Activated CD4-positive, alpha-beta T cell treated with anti-CD3 and anti-CD28 coated beads for 48 hours (primary cell): ENCODE data around the gene ZNF33A.
"Not testable (repeated sequence)": the region's sequence is repeated elsewhere in the genome, so short reads cannot be mapped to it uniquely, and the experiment has no call there.

Source experiments
- DNase-seq: peaks from one replicate; pipeline ENCODE4 v3.0.0-alpha.2; 2020

ZNF33A gene

DNA sequence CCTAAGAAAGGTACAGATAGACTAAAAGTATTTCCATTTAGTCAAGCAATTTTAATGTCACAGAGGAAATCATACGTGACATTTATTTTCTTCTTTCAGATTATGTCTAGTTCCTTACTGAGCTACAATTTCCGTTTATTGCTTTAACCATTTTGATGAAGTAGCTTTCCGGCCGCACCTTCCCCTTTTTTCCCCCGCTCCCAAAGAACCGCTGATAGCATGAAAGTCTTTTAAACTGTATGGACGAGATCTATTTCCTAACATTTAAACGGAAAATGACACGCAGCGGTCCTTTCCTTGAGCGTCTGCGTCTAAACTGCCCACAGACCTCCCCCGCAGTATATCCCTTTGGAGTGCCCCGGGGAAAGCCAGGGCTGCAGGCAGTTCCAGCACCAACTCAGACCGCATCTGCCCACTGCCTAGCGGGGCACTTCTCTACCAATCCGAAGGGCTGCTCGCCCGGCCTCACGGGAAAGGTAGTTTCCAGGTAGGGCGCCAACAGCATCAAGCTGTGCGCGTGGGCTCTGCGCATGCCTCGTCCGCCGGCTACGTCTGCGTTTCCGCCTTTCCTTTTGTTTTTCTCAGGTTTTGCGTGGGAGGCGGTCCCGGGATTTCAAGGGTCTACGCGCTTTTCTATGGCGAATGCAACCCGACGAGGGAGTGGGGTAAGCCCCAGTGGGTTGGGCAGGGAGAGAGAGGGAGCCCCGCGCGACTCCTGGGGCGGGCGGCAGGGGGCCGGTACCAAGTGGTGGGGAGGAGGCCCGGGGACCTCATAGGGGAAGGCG, at the start of gene ZNF33A:
ZNF33A (plus strand) TSS at position 557 of the 785 bp plus-strand sequence. CDS start 1,667 bp downstream, outside the sequence.
- peak; percentile 93 for DNase-seq

DNA sequence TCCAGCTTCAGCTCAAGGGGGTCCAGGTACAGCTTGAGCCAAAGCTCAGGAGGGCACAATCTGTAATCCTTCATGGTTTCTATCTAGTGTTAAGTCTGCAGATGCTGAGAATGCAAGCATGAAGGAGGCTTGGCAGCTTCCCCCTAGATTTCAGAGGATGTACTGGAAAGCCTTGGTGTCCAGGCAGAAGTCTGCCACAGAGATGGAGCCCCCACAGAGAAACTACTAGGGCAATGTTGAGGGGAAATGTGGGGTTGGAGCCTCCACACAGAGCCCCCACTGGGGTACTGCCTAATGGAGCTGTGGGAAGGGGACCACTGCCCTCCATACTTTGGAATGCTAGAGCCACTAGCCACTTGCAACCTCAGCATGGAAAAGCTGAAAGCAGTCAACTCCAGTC, 45.5 kb upstream of the ZNF33A start:
- no peak for DNase-seq

DNA sequence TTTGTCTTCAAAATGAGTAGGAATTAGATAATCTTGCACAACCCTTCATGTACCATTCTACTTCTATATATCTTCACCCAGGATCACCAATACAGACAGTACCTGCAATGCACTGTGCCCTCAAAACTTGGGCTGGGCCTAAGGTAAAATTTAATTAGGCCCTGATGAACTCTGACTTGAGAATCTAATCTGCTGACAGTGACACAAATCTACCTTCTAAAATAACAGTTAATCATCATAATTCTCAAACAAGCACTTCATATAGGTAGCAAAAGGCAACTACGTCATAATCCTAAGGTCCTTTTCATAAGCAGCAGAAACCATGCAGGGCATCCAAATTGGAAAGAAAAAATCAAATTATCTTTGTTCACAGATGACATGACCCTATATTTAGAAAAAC, 38.1 kb upstream of the ZNF33A start:
- DNase-seq = no peak

DNA sequence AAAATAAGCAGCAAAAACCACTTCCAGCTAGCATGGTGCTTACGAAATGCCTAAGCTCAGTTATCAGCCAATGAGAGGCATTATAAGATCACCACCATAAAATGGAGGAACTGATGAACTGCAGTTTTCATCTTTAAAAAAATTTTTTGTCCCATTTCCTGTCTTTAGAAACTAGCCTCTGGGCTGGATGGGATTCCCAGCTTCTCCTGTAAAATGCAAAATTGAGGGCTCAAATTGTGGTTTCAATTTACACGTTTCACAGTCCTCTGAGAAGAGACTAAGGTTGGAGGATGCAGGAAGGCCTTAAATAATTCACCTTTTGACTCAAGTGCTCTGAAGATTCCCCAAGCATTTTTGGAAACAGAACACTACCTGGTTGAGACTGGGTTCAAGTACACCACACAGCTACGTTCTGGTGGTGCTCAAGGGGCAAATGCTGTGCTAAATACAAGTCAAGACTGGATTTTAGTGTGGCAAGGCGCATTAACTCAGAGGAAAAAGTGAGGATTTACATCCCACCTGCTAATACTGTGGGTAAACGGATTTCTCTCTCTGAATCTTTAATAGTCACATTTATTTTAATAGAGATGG, 35.0 kb upstream of the ZNF33A start:
- no peak for DNase-seq

DNA sequence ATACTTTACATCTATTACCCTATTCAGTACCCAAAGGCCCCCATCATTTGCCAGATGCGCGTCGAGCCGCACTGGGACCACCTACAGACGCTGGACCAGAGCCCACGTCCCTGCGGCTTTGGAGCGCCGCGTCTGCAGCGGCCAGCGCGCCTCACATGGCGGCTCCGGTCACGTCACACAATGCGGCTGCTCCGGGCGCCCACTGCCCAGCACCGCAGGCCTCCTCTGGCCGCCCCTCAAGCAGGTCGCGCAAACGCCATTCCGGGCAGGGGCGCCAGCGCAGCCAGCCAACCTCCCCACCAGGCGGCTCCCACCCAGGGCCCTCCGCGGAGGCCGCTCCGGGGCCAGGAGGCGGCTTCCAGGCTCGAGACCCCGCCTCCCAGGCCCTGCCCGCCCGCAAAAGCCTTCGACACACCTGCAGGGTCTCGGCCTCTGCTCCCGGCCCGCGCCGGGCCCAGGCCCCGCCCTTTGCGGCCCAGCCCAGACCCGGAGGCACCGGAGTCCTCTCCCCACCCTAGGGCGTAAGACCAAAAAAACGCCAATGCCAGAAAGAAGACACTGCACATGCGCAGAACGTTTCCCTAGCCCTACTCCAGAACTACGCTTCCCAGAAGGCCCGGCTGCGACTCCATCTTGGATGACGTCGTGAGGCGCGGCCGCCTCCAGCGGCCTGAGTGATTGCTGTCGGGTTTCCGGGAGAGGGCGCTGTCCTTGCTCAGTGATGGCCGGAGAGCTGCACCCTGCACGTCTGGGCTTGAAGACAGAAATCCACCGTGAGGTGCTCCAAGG, 34.2 kb upstream of the ZNF33A start, which contains the start of gene ZNF25:
ZNF25 (minus strand) TSS at position 557 of the 789 bp plus-strand sequence. CDS start 4,925 bp downstream, outside the sequence.
- peak; percentile 97 for DNase-seq

DNA sequence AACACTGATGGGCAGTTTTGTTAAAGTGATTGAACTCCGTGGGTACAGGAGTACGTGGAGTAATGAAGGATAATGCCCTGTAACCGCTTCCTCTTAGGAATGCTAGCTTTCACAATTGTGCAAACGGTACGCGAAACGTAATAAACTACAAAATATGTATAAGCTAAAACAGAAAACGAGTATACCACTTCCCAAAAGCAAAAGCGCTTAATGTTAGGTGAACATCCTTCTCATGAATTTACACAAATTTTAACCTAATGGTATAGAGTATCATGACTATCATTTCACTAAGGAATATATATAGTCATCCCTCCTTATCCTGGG, 33.6 kb upstream of the ZNF33A start:
- DNase-seq = no peak

DNA sequence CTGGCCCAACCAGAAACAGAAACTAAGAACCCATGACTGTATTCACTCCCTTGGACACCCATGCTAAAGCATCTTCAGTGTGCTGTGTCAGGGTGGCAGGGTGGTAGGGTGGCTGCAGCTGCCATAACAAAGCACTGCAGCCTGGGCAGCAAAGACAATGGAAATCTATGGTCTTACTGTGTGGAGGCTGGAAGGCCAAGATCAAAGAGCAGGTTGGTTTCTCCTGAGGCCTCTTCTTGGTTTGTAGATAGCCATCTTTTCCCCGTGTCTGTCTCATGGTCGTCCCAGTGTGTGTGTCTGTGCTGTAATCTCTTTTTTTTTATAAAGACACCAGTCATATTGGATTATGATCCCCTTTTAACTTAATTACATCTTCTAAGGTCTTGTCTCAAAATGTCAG, 18.8 kb upstream of the ZNF33A start:
- DNase-seq = no peak

DNA sequence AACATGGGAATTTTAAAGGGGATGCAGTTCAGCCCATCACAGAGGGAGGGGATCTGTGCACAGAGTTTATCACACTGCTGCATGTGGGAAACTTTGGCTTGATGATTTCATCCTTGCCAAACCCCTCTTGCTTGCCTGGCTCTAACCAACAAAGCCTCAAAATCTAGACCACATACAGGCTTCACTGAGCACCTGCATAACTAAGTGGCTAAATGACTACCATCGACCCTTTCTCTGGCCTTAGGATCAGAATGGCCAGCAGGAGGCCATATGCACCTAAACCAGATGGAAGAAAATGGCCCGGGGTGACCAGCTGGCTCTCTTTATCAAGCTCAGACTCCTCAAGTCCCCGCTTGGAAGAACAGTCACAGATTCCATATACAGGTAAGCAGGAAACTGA, 18.4 kb upstream of the ZNF33A start:
- no peak for DNase-seq

DNA sequence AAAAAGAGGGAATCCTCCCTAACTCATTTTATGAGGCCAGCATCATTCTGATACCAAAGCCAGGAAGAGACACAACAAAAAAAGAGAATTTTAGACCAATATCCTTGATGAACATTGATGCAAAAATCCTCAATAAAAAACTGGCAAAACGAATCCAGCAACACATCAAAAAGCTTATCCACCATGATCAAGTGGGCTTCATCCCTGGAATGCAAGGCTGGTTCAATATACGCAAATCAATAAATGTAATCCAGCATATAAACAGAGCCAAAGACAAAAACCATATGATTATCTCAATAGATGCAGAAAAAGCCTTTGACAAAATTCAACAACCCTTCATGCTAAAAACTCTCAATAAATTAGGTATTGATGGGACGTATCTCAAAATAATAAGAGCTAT, 11.6 kb upstream of the ZNF33A start:
- not testable (repeated sequence) for DNase-seq

DNA sequence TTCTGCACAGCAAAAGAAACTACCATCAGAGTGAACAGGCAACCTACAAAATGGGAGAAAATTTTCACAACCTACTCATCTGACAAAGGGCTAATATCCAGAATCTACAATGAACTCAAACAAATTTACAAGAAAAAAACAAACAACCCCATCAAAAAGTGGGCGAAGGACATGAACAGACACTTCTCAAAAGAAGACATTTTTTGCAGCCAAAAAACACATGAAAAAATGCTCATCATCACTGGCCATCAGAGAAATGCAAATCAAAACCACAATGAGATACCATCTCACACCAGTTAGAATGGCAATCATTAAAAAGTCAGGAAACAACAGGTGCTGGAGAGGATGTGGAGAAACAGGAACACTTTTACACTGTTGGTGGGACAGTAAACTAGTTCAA, 10.0 kb upstream of the ZNF33A start:
- not testable (repeated sequence) for DNase-seq

DNA sequence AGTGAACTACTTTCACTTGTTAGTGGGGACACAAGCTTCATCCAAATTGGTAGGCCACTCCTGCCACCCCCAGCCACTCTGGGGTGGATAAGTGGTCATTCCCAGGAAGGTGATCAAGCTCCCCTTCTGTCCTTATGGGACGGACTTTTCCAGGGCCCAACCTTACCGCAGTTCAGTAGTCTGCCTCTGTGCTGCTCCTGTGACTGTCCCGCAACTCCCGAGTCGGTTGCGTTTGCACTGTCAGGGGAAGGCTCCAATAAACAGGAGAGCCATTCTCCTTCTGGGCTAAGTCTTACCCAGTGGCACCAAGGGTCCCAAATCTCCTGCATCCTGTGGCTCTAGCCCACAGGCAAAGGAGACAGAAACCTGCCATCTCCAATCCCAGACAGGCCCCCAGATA, 7.4 kb upstream of the ZNF33A start:
- no peak for DNase-seq

DNA sequence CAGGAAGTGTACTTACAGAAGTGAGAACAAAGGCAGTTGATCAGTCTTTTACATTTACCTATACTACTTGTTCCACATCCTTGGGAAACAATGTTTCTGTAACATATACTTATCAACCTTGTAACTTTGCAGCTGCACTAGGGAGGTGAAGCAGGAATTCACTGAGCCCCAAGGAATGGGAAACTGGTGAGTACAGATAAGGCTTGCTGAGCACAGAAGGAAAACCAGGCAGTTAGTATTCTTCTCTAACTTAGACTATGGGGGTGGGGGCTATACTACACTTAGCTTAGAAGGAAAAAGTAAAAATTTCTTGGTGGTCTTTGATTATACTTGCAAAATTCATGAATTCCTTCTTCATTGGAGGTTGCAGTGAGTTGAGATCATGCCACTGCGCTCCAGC, 6.9 kb upstream of the ZNF33A start:
- no peak for DNase-seq

DNA sequence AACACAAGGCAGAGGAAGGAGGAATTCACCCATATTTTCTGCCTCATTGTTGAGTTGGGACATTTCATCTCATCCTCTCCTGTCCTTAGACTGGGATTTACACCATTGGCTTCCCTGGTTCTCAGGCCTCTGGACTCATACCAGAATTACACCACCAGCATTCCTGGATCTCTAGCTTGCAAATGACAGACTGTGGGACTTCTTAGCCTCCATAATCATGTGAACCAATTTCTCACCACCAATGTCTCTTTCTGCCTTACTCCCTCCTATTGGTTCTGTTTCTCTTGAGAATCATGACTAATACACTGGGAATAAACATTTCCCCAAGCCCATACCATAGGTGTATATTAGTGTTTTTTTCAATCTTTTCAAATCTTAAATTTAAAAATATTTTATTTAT, 2.9 kb upstream of the ZNF33A start:
- no peak for DNase-seq

DNA sequence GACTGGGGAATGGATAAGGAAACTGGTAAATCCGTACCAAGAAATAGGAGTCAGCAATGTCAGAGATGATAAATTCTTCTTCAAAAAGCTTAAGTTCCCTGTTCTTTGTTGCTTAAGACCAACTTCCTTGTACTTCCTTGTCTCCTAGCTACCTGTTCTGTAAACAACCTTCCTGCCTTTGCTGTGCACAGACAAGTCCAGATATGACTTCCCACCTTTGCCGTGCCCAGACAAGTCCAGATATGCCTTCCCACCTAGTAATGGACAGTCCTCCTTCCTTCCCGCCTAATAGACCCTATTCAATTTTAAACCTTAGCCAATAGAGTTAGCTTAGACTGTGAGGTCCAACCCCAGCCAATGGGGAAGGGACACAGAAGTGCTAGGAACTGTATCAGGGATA, 2.5 kb upstream of the ZNF33A start:
- DNase-seq = no peak

DNA sequence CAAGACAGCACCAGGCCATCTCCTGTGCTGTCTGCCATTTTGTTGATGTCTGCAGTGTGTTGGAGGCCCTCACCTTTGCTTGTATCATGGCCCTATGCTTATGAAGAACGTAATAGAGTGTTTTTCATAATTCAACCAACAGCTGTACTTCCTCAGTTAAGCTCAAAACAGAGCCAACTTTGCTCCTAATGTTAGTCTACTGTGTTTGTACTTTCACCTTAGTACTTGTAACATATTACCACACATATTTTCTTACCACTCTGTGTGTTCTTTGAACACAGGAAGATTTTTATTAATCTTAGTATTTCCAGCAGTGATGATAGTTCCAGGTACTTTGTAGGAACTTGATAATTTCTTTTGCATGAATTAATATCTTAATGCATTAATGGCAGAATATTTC, 5.9 kb downstream of the ZNF33A start:
- DNase-seq = no peak

DNA sequence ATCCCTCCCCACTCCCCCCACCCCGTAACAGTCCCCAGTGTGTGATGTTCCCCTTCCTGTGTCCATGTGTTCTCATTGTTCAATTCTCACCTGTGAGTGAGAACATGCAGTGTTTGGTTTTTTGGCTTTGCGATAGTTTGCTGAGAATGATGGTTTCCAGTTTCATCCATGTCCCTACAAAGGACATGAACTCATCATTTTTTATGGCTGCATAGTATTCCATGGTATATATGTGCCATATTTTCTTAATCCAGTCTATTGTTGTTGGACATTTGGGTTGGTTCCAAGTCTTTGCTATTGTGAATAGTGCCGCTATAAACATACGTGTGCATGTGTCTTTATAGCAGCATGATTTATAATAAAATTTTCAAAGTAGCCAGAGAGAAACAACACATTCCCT, 8.6 kb downstream of the ZNF33A start:
- not testable (repeated sequence) for DNase-seq

DNA sequence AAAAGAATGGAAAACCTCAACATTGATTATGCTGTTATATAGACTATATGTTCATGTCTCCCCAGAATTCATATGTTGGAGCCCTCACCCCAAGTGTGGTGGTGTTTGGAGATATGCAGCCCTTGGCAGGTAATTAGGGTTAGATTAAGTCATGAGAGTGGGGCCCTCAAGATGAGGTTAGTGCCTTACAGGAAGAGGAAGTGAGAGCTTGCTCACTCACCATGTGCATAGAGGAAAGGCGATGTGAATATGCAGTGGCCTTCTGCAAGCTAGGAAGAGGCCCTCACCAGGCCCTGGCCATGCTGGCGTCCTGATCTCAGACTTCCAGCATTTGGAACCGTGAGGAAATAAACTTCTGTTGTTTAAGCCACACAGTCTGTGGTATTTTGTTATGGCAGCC, 14.8 kb downstream of the ZNF33A start:
- no peak for DNase-seq

DNA sequence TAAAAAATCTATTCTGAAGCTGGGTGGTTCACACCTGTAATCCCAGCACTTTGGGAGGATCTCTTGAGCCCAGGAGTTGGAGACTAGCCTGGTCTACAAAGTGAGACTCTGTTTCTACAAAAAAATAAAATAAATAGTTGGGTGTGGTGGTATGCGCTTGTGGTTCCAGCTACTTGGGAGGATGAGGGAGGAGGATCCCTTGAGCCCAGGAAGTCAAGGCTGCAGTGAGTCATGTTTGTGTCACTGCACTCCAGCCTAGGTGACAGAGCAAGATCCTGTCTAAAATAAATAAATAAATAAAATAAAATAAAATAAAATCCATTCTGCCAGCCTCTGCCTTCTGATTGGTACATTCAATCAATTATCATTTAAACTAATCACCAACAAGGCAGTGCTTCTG, 17.5 kb downstream of the ZNF33A start:
- no peak for DNase-seq

DNA sequence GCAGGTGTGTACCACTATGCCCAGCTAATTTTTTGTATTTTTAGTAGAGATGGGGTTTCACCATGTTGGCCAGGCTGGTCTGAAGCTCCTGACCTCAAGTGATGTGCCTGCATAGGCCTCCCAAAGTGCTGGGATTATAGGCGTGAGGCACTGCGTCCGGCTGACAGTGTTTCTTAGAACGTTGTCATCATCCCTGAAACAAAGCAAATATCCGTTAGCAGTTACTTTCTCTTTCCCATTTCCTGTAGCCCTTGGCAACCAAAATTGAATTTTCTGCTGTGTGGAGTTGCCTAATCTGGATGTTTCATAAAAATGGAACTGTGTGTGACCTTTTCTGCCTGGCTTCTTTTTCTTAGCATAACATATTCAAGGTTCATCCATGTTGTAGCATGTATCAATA, 22.4 kb downstream of the ZNF33A start:
- no peak for DNase-seq

DNA sequence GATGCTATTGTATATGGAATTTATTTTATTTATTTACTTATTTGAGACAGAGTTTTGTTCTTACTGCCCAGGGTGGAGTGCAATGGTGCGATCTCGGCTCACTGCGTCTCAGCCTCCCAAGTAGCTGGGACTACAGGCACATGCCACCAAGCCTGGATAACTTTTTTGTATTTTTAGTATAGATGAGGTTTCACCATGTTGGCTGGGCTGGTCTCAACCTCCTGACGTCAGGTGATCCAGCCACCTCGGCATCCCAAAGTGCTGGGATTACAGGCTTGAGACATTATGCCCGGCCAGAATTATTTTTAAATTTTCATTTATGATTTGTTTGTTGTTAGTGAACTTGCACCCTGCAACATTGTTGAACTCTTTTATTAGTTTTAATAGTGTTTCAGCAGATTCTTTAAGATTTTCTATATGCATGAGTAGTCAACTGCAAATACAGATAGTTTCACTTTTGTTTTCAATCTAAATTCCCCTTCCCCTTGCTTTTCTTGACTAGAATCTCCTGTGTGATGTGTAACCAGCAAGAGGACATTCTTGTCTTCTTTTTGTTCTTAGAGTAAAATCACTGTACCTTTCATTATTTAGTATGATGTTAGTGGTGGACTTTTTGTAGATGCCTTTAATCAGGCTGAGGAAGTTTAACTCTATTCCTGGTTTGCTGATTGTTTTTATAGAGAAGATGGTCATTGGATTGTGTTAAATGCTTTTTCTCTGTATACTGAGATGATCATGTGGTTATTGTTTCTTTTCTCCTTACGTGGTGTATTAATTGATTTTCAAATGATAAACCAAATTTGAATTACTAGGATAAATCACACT, 27.8 kb downstream of the ZNF33A start:
- DNase-seq = no peak

DNA sequence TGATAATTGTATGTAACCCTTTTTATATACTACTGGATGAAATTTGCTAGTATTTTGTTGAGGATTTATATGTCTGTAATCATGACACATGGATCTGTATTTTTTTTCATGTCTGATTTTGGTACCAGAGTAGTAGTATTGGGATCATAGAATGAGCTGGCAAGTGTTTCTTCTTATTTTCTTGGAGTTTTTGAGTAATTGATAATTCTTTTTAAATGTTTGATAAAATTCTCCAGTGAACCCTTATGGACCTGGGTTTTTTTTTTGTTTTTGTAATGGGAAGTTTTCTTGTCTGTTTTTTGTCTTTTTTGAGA, 28.4 kb downstream of the ZNF33A start:
- no peak for DNase-seq

DNA sequence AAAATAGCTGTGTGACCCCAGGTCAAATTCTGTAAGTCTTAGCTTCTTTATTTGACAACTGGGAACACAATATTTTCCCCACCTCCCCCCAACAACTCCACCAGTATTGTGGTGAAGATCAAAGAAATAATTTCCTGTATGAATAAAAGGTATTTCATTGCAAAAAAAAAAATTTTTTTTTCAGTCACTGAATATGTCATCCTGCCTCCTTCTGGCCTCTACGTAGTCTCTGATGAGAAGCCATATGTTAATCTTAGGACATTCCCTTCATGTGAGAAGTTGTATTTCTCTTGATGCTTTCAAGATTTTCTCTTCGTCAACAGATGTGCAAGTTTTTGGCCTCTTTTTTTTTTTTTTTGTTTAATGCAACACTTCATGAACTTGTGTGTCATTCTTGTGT, 33.0 kb downstream of the ZNF33A start:
- DNase-seq = no peak

DNA sequence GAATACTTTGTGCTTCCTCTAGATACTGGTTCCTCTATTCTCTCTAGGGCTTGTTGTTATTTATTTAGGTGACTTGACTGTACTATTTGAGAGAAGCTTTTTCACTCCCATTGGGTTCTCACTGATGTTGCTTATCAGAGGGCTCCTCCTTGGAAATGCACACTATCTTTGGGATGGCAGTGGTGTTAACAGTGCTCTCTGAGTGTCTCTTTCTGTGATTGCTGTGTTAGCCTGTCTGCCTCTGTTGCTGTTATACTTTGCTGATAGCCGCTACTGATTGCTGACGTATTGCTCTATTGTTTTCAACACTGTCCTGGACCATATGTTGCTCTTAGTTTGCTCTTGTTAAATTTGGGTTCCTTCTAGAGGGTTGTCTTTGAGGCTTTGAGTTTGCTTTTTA, 34.7 kb downstream of the ZNF33A start:
- no peak for DNase-seq
